ENCODE results near the gene NSL1.
"Not testable (repeated sequence)": the region's sequence is repeated elsewhere in the genome, so short reads cannot be mapped to it uniquely, and the experiment has no call there.

NSL1 gene

GRCh38 chr1:212782422-212783154 is 9.0 kb downstream of the NSL1 start:
- DNase-seq = no peak

DNA sequence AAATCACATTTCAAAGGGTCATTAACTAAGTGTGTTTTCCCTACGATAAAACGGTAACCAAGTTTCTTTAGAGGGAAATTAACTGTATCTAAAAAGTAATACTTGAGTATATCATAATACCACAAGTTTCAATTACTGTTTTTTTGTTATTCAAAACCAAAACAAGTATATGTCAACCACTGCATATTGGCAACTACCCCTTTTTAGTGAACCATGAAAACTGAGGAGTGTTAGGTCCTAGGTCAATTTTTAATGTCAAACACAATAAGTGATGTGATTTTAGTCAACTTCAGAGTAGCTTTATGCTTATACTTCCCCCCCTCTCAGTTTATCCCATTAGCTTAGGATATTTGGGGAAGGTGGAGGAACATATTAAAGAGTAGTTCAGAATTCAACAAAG is 10.4 kb downstream of the NSL1 start:
- DNase-seq = no peak

DNA sequence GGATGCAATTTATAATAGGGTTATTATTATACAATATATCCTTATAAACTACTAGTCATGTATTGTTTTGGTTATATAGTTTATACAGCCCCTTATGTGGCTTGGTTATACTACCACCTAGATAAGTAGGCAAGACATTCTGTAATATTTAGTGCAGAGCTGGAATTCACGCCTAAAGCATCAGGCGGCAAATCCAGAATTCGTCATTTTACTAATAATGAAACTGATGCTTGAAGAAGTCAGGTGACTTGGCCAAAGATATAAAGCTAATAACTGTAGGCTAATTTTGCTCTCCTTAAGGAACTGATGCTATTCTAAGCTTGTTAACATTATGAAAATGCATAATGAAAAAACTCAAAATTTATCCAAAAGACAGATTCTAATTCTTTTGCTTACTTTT is 10.8 kb downstream of the NSL1 start:
- no peak for DNase-seq

- DNase-seq = not testable (repeated sequence)
Measured at GRCh38 chr1:212779086-212779485, 12.5 kb downstream of the NSL1 start.

GRCh38 chr1:212777151-212777550 is 14.4 kb downstream of the NSL1 start:
- no peak for DNase-seq

DNA sequence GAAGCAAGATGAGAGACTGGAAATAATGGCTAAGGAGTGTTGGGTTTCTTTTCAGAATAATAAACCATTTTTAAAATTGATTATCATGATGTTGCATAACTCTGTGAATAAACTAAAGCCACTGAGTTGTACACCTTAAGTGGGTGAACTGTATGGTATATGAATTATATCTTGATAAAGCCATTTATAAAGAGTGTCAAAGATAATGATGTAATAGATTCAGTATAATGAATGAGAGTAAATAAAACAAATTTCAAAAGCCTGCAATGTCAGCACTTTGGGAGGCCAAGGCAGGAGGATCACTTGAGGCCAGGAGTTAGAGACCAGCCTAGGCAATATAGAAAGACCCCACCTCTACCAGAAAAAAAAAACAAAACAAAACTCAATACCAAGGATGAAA is 16.3 kb downstream of the NSL1 start:
- no peak for DNase-seq

- no peak for DNase-seq
Measured at GRCh38 chr1:212774584-212774983, 17.0 kb downstream of the NSL1 start.

GRCh38 chr1:212773011-212773410 is 18.6 kb downstream of the NSL1 start:
- DNase-seq = no peak

GRCh38 chr1:212771341-212771740 is 20.2 kb downstream of the NSL1 start:
- DNase-seq = no peak

- no peak for DNase-seq
Measured at GRCh38 chr1:212769459-212770167, 22.0 kb downstream of the NSL1 start.

- DNase-seq = not testable (repeated sequence)
Measured at GRCh38 chr1:212766825-212767224, 24.8 kb downstream of the NSL1 start.

- not testable (repeated sequence) for DNase-seq
Measured at GRCh38 chr1:212764718-212765281, 26.8 kb downstream of the NSL1 start.

- no peak for DNase-seq
Measured at GRCh38 chr1:212762839-212763238, 28.7 kb downstream of the NSL1 start.

DNA sequence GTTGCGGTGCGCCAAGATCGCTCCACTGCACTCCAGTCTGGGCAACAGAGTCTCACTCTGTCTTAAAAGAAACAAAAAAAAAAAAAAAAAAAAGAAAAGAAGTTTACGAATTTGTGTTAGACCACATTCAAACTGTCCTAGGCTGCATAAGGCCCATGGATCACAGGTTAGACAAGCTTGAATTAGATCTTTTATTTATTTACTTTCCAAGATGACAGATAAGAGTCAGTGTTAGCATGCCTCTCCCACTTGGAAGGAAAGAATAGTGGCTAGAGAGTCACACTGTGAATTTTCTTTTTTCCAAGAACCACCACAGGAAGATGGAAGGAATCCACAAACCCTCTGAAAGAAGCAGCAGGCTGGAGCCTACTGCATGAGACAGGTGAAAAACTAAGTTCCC is 29.3 kb downstream of the NSL1 start:
- DNase-seq = no peak

DNA sequence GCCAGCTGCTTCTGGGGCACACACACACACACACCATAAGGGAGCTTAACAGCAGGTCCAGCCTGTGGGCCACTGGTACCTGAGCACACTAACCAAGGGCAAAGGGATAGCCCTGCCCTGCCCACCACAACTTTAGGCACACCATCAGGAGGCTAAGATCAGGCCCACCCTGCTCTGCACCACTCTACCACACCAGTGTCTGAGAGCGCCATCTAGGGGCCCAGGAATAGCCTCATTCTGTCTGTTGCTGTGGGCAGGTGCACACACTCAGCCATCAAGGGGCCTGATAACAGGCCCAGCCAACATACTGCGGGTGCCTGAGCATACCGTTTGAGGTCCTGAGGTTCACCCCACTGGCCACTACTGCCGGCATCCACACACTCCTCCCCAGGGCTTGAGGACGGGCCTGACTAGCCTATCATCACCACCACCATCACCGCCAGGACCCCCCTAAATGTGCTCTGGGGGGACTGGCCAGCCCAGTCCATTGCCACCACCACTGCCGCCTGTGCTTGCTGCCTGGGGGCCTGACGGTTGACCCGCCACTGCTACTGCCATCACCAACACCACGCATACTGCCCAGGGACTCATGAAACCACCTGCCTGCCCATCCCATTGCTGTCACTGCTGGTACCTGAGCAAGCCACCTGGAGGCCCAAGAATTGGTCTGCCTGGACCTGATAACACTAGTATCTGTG is 31.3 kb downstream of the NSL1 start:
- peak; percentile 81 for DNase-seq

- no peak for DNase-seq
Measured at GRCh38 chr1:212759683-212760082, 31.9 kb downstream of the NSL1 start.

DNA sequence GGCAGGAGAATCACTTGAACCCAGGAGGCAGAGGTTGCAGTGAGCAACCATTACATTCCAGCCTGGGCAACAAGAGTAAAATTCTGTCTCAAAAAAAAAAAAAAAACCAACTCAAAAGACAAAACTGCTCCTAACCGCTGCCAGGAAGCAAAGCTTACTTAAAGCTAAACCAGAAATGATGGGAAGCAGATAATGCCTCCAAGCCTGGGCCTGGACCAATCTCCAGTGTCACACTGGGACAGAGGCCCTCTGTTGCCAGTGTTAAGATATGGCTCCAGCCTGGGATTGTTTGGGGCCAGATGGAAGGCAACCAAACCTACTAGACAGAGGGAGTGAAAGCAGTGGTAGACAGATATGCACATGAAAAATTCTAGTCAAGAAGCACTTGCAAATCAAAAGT is 36.9 kb downstream of the NSL1 start:
- DNase-seq = no peak

GRCh38 chr1:212754193-212754592 is 37.4 kb downstream of the NSL1 start:
- DNase-seq = no peak

GRCh38 chr1:212753749-212754148 is 37.8 kb downstream of the NSL1 start:
- DNase-seq = no peak

DNA sequence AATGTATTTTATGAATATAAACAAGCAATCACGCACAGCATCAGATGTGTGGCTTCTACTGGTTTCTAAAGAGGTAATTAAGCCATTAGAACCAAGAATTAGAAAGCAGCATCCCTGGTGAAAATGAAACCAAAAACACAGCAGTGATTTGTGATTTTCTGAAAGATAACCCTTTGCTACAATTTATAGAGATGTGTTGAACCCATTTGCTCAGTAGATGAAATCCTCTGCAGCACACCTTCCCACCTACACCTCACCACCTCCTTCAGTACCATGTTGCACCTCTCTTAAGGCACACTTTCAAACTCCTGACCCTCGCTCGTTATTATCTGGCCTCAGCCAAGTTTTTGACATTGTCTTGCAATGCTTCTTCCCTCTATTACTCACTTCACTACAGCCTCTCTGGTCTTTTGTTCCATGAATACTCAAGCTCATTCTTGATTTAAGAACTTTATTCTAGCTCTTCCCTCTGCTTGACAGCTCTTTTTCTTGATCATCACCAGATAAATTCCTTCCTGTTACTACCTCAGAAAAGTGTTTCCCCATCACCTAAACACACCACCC is 38.6 kb downstream of the NSL1 start:
- no peak for DNase-seq

- DNase-seq = no peak
Measured at GRCh38 chr1:212752252-212752933, 39.2 kb downstream of the NSL1 start.

- DNase-seq = no peak
Measured at GRCh38 chr1:212749821-212750535, 41.6 kb downstream of the NSL1 start.

Data from activated CD8-positive, alpha-beta memory T cell treated with anti-CD3 and anti-CD28 coated beads, Interleukin-2, amount 50 U/mL, for 48 hours (primary cell).